ENCODE data around the gene AKAP13. TPM values are rescaled to one million over a fixed set of nuclear protein-coding genes. Genes with fewer than 3 reads are reported as not detected.

The AKAP13 gene
- total RNA-seq, 1 experiment from 2014 or later, result 47.3 TPM

DNA sequence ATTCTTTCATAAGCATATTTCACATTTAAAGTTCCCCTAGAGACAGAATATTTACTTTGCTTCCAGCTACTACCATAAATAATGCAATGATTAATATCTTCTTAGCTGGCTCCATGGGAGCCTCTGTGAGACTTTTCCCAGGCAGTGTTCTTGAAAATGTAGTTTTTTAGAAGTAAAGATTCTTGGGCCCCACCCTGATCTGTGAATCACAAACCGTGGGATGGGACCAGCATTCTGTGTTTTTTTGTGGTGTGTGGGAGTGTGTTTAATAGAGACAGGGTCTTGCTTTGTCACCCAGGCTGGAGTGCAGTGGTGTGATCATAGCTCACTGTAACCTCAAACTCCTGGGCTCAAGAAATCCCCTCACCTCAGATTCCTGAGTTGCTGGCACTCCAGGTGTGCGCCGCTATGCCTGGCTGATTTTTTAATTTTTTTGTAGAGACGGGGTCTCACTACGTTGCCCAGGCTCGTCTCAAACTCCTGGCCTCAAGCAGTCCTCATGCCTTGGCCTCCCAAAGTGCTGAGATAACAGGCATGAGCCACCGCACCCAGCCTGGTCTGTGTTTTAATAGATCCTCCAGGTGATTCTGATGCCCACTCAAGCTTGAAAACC, 331.3 kb downstream of the AKAP13 start:
- H4K8ac ChIP-seq (replicated peaks; ENCODE audit: insufficient read length, low read depth, low read length), result no peak overlapping the region
- no peak overlapping the region for H4K91ac ChIP-seq (ENCODE audit: insufficient read length, low read depth, low read length)
- H3T11ph ChIP-seq (ENCODE audit: low read length), result no peak overlapping the region
- no peaks in the 10 kb centered on the region for H3K79me2 ChIP-seq (ENCODE audit: insufficient read depth, low read length)
- DNase-seq, result no peak
- no peak overlapping the region for H3K18ac ChIP-seq (ENCODE audit: insufficient read length, low read depth, low read length)
- H2AK5ac ChIP-seq (ENCODE audit: insufficient read length, low read length), result no peak overlapping the region
- TF ChIP-seq, protein P1, sequence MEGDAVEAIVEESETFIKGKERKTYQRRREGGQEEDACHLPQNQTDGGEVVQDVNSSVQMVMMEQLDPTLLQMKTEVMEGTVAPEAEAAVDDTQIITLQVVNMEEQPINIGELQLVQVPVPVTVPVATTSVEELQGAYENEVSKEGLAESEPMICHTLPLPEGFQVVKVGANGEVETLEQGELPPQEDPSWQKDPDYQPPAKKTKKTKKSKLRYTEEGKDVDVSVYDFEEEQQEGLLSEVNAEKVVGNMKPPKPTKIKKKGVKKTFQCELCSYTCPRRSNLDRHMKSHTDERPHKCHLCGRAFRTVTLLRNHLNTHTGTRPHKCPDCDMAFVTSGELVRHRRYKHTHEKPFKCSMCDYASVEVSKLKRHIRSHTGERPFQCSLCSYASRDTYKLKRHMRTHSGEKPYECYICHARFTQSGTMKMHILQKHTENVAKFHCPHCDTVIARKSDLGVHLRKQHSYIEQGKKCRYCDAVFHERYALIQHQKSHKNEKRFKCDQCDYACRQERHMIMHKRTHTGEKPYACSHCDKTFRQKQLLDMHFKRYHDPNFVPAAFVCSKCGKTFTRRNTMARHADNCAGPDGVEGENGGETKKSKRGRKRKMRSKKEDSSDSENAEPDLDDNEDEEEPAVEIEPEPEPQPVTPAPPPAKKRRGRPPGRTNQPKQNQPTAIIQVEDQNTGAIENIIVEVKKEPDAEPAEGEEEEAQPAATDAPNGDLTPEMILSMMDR (conservative IDR thresholded peaks at IDR 0.05), result no peak
- H3K23me2 ChIP-seq (ENCODE audit: insufficient read length, low read depth, low read length, poor library complexity, severe bottlenecking), result no peaks in the 10 kb centered on the region
- H2BK12ac ChIP-seq (ENCODE audit: insufficient read length, low read depth, low read length), result no peak overlapping the region
- H3K9ac ChIP-seq (ENCODE audit: extremely low read depth, insufficient read length, low read length), result no peak overlapping the region
- H4K5ac ChIP-seq (ENCODE audit: insufficient read length, low read depth, low read length), result no peak overlapping the region
- no peaks in the 10 kb centered on the region for H4K20me1 ChIP-seq (ENCODE audit: control insufficient read depth, insufficient read depth, insufficient read length)
- Mint-ChIP-seq H3K27ac (0 out of 7 replicates have a peak overlapping the region, but pooled peaks of 1 of the 3 experiments have one; percentile 65), H3K9me3 (no peaks in the 10 kb centered on the region), H3K4me3 (no peak overlapping the region), H3K27me3 (ENCODE audit: low read depth) (no peaks in the 10 kb centered on the region), H3K4me1 (peaks cover 11 to 17% of the 10 kb centered on the region in 2 experiments), H3K36me3 (ENCODE audit: insufficient read depth in 1 of 3, low read depth in 3 of 3) (peaks cover 2 to 32% (median 23%) of the 10 kb centered on the region in 3 experiments; a peak in 5 of 7 replicates)
- H3K4ac ChIP-seq (ENCODE audit: low read depth, low read length), result no peak overlapping the region
- no peaks in the 10 kb centered on the region for H3K27me3 ChIP-seq (ENCODE audit: insufficient read depth, low read length)
- H3K23ac ChIP-seq (ENCODE audit: insufficient read length, low read depth, low read length), result no peak overlapping the region
- no peak overlapping the region for H2BK120ac ChIP-seq (ENCODE audit: low read depth, low read length, poor library complexity, severe bottlenecking)
- no peak overlapping the region for H3K14ac ChIP-seq (ENCODE audit: insufficient read depth, low read length)
- no CpG with 5 or more reads among the region's 7 CpGs for WGBS (ENCODE audit: extremely low coverage, insufficient read length, low lambda C conversion rate)
- no peaks in the 10 kb centered on the region for H3K79me1 ChIP-seq (ENCODE audit: insufficient read depth, low read depth, low read length, poor library complexity, severe bottlenecking)
- H2BK20ac ChIP-seq (ENCODE audit: low read depth, low read length, poor library complexity, severe bottlenecking), result no peak overlapping the region
- no peak overlapping the region for H2AFZ ChIP-seq (ENCODE audit: low read length)
- no peak overlapping the region for H2BK5ac ChIP-seq (ENCODE audit: insufficient read length, low read length)
- no peaks in the 10 kb centered on the region for H3K9me3 ChIP-seq (ENCODE audit: control insufficient read depth, low read depth, low read length)
- H3K4me1 ChIP-seq (ENCODE audit: insufficient read depth, low read length), result no peaks in the 10 kb centered on the region; the same call in 1 of the 2 replicates
- H3K56ac ChIP-seq (ENCODE audit: insufficient read length, low read depth, low read length), result no peak overlapping the region
- H2BK15ac ChIP-seq (ENCODE audit: low read depth, low read length), result no peak overlapping the region
- H3K27ac ChIP-seq (ENCODE audit: insufficient read length, low read depth, low read length), result no peak overlapping the region
- H3K4me2 ChIP-seq (ENCODE audit: insufficient read depth, insufficient read length, low read length), result no peak overlapping the region
